ENCODE data around the gene SV2B.

GRCh38 chr15:91125162-91125561 lies 25.1 kb downstream of the SV2B start:
- TF ChIP-seq CTCF (IDR thresholded peaks at IDR 0.05) (no peak), POLR2A (IDR thresholded peaks at IDR 0.05) (no peak)

Measured in lower leg skin (tissue), 3 donors.